ENCODE measurements around the gene CASQ1.

The CASQ1 gene

DNA sequence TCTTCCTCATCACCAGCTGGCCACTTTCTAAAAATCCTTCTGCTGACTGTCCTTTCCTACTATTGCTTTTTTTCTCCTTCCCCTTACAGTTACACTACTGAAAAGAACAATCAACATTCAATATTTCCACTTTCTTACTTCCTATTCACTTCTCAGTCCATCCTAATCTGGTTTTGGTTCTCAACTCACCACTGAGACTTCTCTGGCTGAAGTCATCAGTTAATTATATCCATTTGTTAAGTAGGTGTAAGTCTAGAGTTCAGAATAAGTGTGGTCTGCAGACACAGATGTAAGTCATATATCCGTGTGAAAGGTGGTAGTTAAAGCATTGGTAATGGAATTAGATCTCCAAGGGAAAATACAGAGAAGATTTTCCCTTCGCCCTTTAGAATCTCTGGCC is 36.2 kb downstream of the CASQ1 start:
- no peak for DNase-seq (ENCODE audit: low read depth, low spot score)

DNA sequence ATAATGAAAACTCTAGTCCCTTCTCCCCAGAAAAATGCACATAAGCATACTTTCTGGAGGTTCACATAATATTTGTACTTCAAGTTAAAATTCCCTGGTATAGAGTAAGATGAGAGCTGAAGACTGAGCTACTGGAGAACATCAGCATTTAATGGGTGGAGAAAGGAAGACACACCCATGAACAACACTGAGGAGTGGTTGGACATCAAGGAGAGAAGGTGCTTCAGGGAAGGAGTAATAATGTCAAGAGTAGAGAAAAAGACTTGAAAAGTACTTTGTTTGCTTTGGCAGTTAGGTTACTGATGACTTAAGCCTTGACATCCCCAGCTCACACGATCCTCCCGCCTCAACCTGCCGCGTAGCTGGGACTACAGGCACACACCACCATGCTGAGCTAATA is 36.7 kb downstream of the CASQ1 start:
- DNase-seq (ENCODE audit: low read depth, low spot score): no peak

DNA sequence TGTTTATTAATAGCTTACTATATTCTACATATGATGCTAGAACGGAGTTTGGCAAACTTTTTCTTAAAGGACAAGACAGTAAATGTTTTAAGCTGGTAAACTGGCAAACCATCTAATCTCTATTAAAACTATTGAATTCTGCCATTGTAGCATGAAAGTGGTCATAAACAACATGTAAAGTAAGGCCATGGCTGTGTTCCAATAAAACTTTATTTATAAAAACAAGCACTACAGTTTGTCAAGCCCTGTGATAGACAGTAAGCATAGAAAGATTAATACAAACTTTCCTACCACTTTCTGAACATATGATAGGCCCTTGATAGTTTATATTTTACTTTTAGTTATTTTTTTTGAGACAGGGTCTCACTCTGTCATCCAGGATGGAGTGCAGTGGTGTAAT is 37.2 kb downstream of the CASQ1 start:
- no peak for DNase-seq (ENCODE audit: low read depth, low spot score)

DNA sequence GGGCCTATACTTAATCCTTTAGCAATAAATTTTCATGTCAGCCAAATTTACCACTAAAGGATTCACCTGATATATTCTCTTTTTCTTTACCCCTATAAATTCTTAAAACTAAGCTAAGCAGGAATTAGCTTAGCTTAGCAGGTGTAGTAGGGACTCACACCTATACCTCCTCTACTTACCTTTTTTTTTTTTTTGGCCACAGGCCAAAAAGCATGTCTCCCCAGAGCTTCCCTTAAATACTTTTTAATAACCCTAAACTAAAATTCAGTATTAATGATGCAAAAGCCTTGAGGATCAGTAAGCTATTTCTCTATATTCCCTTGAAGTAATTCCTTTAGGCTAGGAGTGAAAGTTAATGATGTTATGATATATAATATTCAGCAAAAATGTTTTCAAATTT is 38.1 kb downstream of the CASQ1 start:
- no peak for DNase-seq (ENCODE audit: low read depth, low spot score)

DNA sequence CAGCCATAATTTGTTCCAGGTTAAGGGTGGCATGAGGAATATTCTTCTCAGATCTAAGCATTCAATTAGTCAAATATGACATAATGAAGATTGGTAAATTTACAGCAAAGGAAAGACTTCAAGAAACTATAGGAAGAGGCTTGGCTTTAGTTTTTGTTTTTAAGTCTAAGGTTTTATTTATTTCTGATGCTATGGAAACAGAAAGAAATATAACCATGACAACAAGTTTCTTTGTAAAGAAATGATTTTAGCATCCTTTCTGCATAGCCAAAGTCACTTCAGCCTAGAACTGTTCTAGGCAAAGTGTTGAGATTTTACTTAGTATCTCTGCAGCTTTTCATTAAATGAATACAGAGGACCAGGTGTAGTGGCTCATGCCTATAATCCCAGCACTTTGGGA is 42.5 kb downstream of the CASQ1 start:
- DNase-seq (ENCODE audit: low read depth, low spot score): no peak

DNA sequence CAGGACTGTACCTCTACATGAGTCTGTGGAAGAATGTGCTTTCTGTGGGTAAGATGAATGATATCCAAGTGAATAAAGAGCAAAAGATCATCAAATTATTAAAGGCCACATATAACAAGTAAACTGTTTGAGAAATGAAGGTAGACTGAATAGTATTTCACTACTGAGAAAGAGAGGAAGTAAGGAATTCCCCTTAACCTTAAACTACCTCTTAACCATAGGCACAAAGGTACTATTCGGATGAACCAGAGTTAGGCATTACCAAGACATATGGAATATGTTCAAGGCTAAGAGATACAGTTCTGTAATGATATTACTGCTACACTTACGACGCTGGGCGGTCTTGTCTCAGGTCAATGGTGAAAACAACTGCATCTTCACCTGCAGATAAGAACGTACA is 46.4 kb downstream of the CASQ1 start:
- DNase-seq (ENCODE audit: low read depth, low spot score): no peak

DNA sequence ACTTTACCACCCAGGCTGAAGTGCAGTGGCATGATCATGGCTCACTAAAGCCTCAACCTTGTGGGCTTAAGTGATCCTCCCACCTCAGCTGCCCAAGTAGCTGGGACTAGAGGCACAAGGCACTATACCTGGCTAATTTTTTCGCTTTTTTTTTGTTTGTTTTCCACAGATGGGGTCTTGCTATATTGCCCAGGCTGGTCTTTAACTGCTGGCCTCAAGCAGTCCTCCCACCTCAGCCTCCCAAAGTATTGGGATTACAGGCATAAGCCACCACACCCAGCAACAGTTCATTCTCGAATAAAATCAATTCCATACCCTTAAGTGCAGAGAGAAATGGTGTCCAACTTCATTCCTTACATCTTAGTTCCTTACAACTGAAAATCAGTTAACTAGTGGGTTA is 47.2 kb downstream of the CASQ1 start:
- DNase-seq (ENCODE audit: low read depth, low spot score): no peak

DNA sequence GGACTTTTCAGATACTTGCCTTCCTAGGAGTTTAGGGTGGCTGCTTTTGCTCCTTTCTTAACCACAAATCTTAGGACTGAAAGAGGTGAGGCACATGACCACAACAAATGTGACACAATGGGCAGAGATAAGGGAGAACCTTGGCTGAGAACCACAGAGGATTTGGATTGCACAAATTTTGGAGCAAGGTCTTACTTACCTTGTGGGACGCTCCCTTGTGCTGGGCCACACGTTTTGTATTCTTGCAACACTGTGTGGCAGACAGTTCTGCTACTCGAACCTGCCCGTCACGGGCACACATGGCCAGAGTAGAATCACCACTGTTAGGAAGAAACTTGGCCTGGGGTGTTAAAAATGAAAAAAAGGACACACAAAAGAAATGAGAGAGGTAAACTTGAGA is 48.0 kb downstream of the CASQ1 start:
- DNase-seq (ENCODE audit: low read depth, low spot score): no peak

DNA sequence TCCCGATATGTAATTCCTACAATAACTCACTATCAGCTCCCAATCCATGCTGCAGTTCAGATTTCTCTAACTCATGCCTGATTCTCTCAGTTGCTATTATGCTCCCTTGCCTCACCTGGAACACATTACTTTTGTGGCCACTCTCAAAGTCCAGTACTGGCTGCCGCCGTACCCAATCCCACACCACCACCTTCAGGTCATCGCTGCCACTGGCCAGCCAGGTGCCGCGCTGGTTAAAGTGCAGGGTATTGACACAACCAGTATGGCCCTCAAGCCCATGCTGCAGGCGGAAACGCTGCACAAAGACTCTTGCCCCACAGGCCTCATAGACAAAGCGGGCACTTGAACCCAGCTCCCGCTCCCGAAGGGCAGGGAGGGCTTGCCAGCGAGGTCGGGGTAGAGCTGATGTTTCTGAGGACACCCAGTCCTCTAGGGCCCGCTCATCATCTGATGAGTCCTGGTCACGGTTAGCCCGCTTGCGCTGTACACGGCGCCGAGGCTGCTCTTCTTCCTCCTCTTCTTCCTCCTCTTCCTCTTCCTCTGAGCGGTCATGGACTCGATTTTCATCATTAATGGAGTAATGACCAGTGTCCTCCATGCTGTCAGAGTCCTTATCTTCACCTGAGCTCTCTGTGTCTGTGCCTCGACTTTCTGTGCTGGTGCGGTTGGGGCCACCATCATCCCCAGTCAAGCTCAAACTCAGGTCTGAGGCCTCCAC is 49.4 kb downstream of the CASQ1 start:
- DNase-seq (ENCODE audit: low read depth, low spot score): no peak

DNA sequence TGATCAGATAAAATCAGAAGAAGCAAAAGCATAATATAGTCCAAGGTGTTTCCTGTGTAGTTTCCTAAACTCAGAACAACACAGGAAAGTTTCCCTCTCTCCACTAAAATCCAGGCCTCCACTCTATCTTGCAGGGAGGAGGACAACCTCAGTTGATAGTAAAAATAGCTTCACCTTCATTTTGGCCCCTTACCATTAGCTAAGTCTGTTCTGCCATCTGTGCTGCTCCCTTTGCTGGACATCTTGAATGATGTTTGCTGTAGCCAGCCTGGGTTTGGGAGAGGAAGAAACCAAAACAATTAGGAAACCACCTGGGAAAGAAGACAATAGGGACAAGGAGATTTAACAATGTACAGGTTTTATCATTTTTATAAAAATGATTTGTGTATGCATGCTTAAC is 53.4 kb downstream of the CASQ1 start:
- no peak for DNase-seq (ENCODE audit: low read depth, low spot score)

DNA sequence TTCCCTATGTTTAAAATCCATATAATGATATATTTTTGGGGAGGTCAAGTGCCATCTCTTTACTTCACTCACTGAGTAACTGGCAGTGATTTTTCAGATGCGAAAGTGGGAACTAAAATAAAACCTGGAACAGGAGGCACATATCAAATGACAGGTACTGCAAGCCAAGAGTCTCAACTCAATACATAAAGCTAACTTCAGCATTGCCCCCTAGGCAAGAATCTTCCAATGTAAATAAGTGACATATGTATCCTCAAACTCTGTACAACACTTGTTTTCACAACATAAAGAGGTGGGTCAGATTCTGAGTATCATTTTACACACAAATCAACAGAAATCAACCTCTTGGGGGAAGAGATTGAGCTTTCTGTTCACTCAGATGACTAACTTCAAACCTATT is 53.8 kb downstream of the CASQ1 start:
- DNase-seq (ENCODE audit: low read depth, low spot score): no peak

DNA sequence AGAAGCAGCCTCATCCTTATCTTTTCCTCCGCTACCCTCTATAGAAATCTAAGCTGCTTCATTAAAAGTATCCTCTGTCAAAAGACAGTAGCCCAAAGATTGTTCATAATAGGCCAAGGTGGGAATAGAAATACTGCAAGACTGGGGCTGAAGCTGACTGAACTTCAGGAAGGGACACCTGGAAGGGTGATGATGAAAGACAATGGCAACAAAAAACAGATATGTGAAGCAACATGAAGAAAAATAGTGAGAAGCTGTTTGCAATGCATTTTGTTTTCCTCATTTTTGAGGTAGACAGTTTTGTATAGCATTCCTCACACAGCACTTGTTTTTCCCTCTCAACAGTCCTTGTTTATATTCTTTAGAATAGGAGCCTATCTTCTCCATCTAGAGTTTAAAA is 55.1 kb downstream of the CASQ1 start:
- DNase-seq (ENCODE audit: low read depth, low spot score): no peak

DNA sequence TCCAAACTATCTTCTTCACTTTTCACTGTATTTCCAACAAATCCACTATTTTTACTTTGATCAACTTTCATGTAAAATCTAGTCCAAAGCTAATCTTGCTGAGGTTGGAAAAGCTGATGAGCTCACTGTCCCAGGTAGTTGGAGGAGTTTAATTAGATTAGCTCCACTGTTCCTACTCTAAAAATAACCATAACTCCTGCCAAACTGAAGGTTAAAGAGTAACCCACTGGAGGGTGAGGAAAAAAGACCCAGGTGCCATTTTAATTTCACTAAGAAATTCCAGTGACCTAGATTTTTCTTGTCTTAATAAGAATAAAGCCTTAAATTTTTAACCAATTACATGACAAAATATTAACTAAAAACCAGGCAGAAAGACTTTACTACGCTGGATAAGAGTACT is 56.7 kb downstream of the CASQ1 start:
- no peak for DNase-seq (ENCODE audit: low read depth, low spot score)

DNA sequence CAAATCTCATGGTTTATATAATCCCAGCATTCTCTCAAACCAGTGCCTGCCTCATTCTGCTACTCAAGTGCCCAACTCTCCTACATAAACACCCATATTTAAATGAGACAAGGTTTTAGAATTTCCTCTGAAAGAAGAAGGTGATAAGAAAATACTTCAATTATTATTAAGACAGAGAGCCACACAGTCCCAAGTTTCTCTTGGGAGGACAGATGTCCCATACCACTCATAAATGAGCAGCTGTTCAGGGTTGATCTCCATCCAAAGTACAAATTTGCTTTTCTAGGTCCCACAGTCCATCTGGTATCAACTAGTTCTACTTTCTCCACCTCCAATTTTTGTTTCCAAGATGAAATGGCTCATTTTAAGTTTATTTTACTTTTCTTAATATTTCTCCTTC is 60.6 kb downstream of the CASQ1 start:
- no peak for DNase-seq (ENCODE audit: low read depth, low spot score)
